Coronary artery (tissue), 2 donors: Measurements from ENCODE around the gene SH3PXD2B.
A peak's percentile ranks its signal among the peaks of the same experiment; 100 is the strongest.

Experiments
- DNase-seq: peaks from one replicate; pipeline ENCODE4 v3.0.0-alpha.2; 2017; ENCODE audit warnings: low spot score
- H3K27ac ChIP-seq, 2 donors: fragments of 200-600 bp; sonication (generic); one replicate each; pipeline ENCODE4 v1.5.1; 2016 to 2019
- H3K4me3 ChIP-seq: fragments of 200-600 bp; sonication (generic); 2 replicates; pipeline ENCODE4 v1.5.1; 2016; ENCODE audit warnings: mild to moderate bottlenecking, moderate library complexity
- TF ChIP-seq, protein P1 (sequence below): fragments of 200-600 bp; sonication (generic); IDR thresholded peaks from one replicate; pipeline ENCODE4 v1.5.1; 2019; ENCODE audit warnings: antibody characterized with exemption

The SH3PXD2B gene

DNA sequence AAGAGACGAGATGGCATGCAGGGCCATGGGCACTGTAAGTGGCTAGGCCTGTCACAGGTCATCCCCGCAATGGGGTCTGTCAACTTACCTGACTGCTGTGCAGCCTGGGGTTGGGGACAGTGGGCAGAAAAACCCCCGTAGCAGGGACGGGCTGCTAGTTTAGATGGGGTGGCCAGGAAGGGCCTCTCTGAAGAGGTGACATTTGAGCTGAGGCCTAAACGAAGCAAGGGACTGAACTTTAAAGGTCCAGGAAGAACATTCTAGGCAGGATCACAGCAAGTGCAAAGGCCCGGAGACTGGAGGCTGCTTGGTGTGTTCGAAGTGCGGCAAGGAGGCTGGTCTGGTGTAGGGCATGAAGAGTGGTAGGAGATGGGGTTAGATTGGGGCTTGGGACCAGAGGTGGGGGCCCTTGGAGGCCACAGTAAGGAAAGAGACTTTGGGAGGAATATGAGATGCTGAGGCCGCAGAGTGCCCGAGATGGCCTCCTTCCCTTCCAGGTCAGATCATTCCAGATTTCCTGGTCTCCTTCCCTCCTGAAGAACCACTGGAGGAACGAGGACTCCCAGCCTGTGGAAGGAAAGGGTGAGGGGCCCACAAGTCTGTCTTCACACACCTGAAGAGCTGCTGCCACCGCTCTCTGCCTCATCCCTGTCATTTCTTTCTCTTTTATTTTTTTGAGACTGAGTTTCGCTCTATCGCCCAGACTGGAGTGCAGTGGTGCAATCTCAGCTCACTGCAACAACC lies 37.9 kb upstream of the SH3PXD2B start:
- no peak overlapping the region for H3K4me3 ChIP-seq
- peak; percentile 49 for DNase-seq
- TF ChIP-seq, protein P1, sequence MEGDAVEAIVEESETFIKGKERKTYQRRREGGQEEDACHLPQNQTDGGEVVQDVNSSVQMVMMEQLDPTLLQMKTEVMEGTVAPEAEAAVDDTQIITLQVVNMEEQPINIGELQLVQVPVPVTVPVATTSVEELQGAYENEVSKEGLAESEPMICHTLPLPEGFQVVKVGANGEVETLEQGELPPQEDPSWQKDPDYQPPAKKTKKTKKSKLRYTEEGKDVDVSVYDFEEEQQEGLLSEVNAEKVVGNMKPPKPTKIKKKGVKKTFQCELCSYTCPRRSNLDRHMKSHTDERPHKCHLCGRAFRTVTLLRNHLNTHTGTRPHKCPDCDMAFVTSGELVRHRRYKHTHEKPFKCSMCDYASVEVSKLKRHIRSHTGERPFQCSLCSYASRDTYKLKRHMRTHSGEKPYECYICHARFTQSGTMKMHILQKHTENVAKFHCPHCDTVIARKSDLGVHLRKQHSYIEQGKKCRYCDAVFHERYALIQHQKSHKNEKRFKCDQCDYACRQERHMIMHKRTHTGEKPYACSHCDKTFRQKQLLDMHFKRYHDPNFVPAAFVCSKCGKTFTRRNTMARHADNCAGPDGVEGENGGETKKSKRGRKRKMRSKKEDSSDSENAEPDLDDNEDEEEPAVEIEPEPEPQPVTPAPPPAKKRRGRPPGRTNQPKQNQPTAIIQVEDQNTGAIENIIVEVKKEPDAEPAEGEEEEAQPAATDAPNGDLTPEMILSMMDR = no peak
- H3K27ac ChIP-seq = no peak overlapping the region

- DNase-seq = peak; percentile 35
- no peak overlapping the region for H3K27ac ChIP-seq
- no peak overlapping the region for H3K4me3 ChIP-seq
- TF ChIP-seq, protein P1 = no peak
Observed at GRCh38 chr5:172491481-172491880, 37.2 kb upstream of the SH3PXD2B start.

GRCh38 chr5:172490514-172491461 lies 36.5 kb upstream of the SH3PXD2B start:
- DNase-seq = peak; percentile 40
- TF ChIP-seq, protein P1 = no peak
- H3K4me3 ChIP-seq = no peak overlapping the region
- H3K27ac ChIP-seq = no peak overlapping the region

DNA sequence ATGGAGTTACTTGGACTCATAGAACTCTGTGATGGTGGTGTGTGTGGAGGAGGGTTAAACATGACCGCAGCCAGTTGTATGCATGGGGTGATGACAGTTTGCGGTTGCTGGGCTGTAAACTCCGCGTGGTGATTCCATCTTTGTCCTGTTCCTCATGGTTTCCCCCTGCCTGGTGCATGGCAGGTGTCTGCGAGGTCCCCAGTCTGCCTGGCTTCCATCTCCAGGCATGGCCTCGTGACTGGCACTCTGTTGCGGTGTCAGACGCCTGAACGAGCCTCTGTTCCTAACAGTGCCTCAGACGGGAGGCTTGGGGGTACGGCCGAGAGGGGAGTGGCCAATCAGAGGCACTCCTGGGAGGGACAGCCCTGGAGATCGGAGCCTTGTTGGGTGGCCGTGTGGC lies 33.9 kb upstream of the SH3PXD2B start:
- Histone ChIP-seq H3K27ac (no peak overlapping the region), H3K4me3 (no peak overlapping the region)
- peak; percentile 40 for DNase-seq
- TF ChIP-seq, protein P1 = no peak

DNA sequence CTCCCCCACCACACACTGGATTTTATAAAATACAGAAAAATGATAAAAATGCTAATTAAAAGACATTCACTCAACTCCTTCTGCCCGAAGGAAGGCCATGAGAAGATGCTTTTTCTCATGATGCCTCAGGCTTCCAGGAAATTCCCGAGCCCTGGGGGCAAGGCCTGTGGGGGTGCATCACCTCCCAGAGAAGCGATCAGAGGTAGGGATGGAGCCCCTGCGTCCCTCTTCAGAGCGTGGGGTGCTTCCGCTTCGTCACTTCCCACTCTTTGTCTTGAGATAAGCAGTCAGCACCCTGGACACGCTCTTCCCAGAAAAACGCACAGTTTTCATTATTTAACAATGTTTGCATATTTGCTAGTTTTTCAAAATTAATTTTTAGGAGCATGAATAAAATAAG lies 33.3 kb upstream of the SH3PXD2B start:
- Histone ChIP-seq H3K27ac (no peak overlapping the region), H3K4me3 (no peak overlapping the region)
- TF ChIP-seq, protein P1 = no peak
- peak; percentile 3 for DNase-seq

DNA sequence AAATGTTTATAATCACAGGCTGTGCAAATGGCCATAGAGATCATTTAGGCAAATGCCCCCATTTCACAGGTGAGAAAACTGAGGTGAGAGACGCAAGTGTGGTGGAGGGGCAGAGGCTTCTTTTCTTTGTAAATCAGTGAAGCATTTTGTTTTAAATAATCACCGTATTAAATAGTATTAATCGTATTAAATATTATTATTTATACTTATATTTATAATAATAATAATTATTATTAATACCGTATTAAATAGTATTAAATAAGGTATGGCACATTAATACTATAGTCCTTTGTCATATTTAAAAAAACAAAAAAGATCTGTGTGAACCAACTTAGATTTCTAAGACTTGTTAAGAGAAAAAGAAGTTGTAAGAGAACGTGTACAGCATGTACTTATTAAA lies 32.6 kb upstream of the SH3PXD2B start:
- no peak overlapping the region for H3K27ac ChIP-seq
- DNase-seq = no peak
- TF ChIP-seq, protein P1 = no peak
- no peak overlapping the region for H3K4me3 ChIP-seq
